GM23338 (cell line): ENCODE measurements around the gene TNNC1. TPM values are rescaled to one million over a fixed set of nuclear protein-coding genes. Genes with fewer than 3 reads are reported as not detected.

Experiments
- ATAC-seq: fragments of 200-7000 bp; cut with Tn5 transposase; 3 replicates; pipeline ENCODE4 v1.9.1; 2020
- DNase-seq: peaks from one replicate; pipeline ENCODE4 v3.0.0-alpha.2; 2015; ENCODE audit warnings: low spot score
- H2AFZ ChIP-seq: fragments of 200-600 bp; sonication (generic); 2 replicates; pipeline ENCODE4 v1.8.0; 2016; ENCODE audit warnings: antibody characterized with exemption, mild to moderate bottlenecking, moderate library complexity
- H3F3A ChIP-seq: fragments of 200-600 bp; sonication (generic); replicated peaks from 2 replicates; pipeline ENCODE4 v1.8.0; 2017; ENCODE audit warnings: antibody characterized with exemption, mixed run types, low read depth
- H3K27ac ChIP-seq: fragments of 200-600 bp; sonication (generic); 2 replicates; pipeline ENCODE4 v1.6.1; 2016; ENCODE audit warnings: low read depth
- H3K27me3 ChIP-seq: fragments of 200-600 bp; sonication (generic); 2 replicates; pipeline ENCODE4 v1.8.0; 2016; ENCODE audit warnings: mild to moderate bottlenecking, mixed run types, moderate library complexity; ENCODE audit not compliant: insufficient read depth
- H3K36me3 ChIP-seq: fragments of 200-600 bp; sonication (generic); 2 replicates; pipeline ENCODE4 v1.8.0; 2016; ENCODE audit warnings: mild to moderate bottlenecking; ENCODE audit not compliant: insufficient read depth
- H3K4me1 ChIP-seq: fragments of 200-600 bp; sonication (generic); 2 replicates; pipeline ENCODE4 v1.8.0; 2016; ENCODE audit warnings: mild to moderate bottlenecking, moderate library complexity; ENCODE audit not compliant: insufficient read depth
- H3K4me2 ChIP-seq: fragments of 200-600 bp; sonication (generic); 2 replicates; pipeline ENCODE4 v1.7.1; 2017; ENCODE audit warnings: mixed run types
- H3K4me3 ChIP-seq: fragments of 200-600 bp; sonication (generic); 2 replicates; pipeline ENCODE4 v1.6.1; 2016; ENCODE audit warnings: mixed run types
- H3K79me2 ChIP-seq: fragments of 200-600 bp; sonication (generic); replicated peaks from 2 replicates; pipeline ENCODE4 v1.8.0; 2017; ENCODE audit warnings: mild to moderate bottlenecking; ENCODE audit not compliant: insufficient read depth
- H3K9me2 ChIP-seq: fragments of 200-600 bp; sonication (generic); 2 replicates; pipeline ENCODE4 v1.8.0; 2017; ENCODE audit not compliant: insufficient read depth
- H4K20me1 ChIP-seq: fragments of 200-600 bp; sonication (generic); replicated peaks from 2 replicates; pipeline ENCODE4 v1.8.0; 2017; ENCODE audit warnings: mild to moderate bottlenecking; ENCODE audit not compliant: insufficient read depth
- H3K27ac Mint-ChIP-seq: 2 replicates; pipeline ENCODE4 v1.8.0; 2020; ENCODE audit warnings: inconsistent platforms, mild to moderate bottlenecking, moderate library complexity, mixed read lengths
- H3K27me3 Mint-ChIP-seq: 3 replicates; pipeline ENCODE4 v1.8.0; 2022; ENCODE audit warnings: low read depth, mild to moderate bottlenecking, moderate library complexity, mixed read lengths, inconsistent platforms; ENCODE audit not compliant: insufficient read depth, poor library complexity
- H3K36me3 Mint-ChIP-seq: 3 replicates; pipeline ENCODE4 v1.8.0; 2021; ENCODE audit warnings: low read depth, mild to moderate bottlenecking, inconsistent platforms, moderate library complexity, mixed read lengths
- H3K4me1 Mint-ChIP-seq: 3 replicates; pipeline ENCODE4 v1.8.0; 2020; ENCODE audit warnings: mild to moderate bottlenecking, inconsistent platforms, mixed read lengths
- H3K4me3 Mint-ChIP-seq: 3 replicates; pipeline ENCODE4 v1.8.0; 2021; ENCODE audit warnings: moderate library complexity, mild to moderate bottlenecking, inconsistent platforms, mixed read lengths
- H3K9me3 Mint-ChIP-seq: 3 replicates; pipeline ENCODE4 v1.8.0; 2020; ENCODE audit warnings: moderate library complexity, mild to moderate bottlenecking, inconsistent platforms, mixed read lengths
- CTCF ChIP-seq, 2 experiments: fragments of 200-600 bp in 1 of 2; sonication (generic) in 1 of 2; conservative IDR thresholded peaks; 2 replicates each; pipeline versions ENCODE4 v1.5.1 to v1.6.1; 2016 to 2017; ENCODE audit warnings: antibody characterized with exemption in 2 of 2, low read depth in 2 of 2, mild to moderate bottlenecking in 2 of 2, moderate library complexity in 1 of 2
- ETS1 ChIP-seq: IDR thresholded peaks from 2 replicates; pipeline ENCODE4 v1.6.1; 2016; ENCODE audit warnings: antibody characterized with exemption
- JUNB ChIP-seq: IDR thresholded peaks from one replicate; pipeline ENCODE4 v1.6.1; 2016; ENCODE audit warnings: antibody characterized with exemption; ENCODE audit not compliant: unreplicated experiment
- ZNF114 ChIP-seq: fragments of 250-450 bp; sonication (Bioruptor Pico); IDR thresholded peaks from 2 replicates; pipeline ENCODE4 v1.5.0; 2020; ENCODE audit warnings: mild to moderate bottlenecking, moderate library complexity
- ZNF462 ChIP-seq: fragments of 250-450 bp; sonication (Bioruptor Pico); IDR thresholded peaks from 2 replicates; pipeline ENCODE4 v1.5.0; 2020; ENCODE audit warnings: mild to moderate bottlenecking, moderate library complexity
- polyA plus RNA-seq: library from polyadenylated mRNA; unstranded; fragments of >200 nt; fragmentation: Nextera tagmentation; extraction: Ambion mirVana; gene quantifications from 2 replicates; pipeline ENCODE4 v1.2.1, GENCODE V29; 2016
- total RNA-seq: library from RNA; depleted of rRNA; stranded (reverse); fragments of >200 nt; shearing (Covaris generic); gene quantifications from 2 replicates; pipeline ENCODE4 v1.2.3, GENCODE V29; 2014

The TNNC1 gene
- total and polyA plus RNA-seq, 2 experiments from 2014 or later: 6.5 to 6.9 TPM

GRCh38 chr3:52493232-52494017 is 39.6 kb upstream of the TNNC1 start (continued):
- TF ChIP-seq ZNF462 (CRISPR knock-in tag) (no peak), CTCF (conservative IDR thresholded peaks at IDR 0.05; ENCODE audit: low read depth in 2 of 2) (no peak)

- Mint-ChIP-seq H3K36me3 (peaks cover 40% of the 10 kb centered on the region), H3K27me3 (peaks cover 15% of the 10 kb centered on the region), H3K9me3 (no peaks in the 10 kb centered on the region), H3K27ac (no peak overlapping the region), H3K4me1 (peaks cover 8% of the 10 kb centered on the region; the same call in 2 of the 3 replicates), H3K4me3 (no peak overlapping the region)
- Histone ChIP-seq H3K27ac (0 out of 2 replicates have a peak overlapping the region, but pooled peaks have one; percentile 14), H4K20me1 (no peaks in the 10 kb centered on the region), H2AFZ (no peak overlapping the region), H3F3A (no peaks in the 10 kb centered on the region), H3K4me2 (no peak overlapping the region), H3K79me2 (no peaks in the 10 kb centered on the region), H3K9me2 (no peaks in the 10 kb centered on the region), H3K4me1 (no peaks in the 10 kb centered on the region), H3K36me3 (no peaks in the 10 kb centered on the region), H3K4me3 (no peak overlapping the region), H3K27me3 (no peaks in the 10 kb centered on the region)
- DNase-seq (no peak), ATAC-seq (no peak)
- no peak for TF ChIP-seq ETS1
- no peak for TF ChIP-seq JUNB
- TF ChIP-seq ZNF114 (CRISPR knock-in tag): no peak
- TF ChIP-seq ZNF462 (CRISPR knock-in tag): no peak
Measured at GRCh38 chr3:52492059-52492458, 38.2 kb upstream of the TNNC1 start.
